KMS-11 (cell line): ENCODE data around the gene FYB1.

Experiments
- H2AFZ ChIP-seq: fragments of 200-600 bp; sonication (generic); 2 replicates; pipeline ENCODE4 v1.6.1; 2016; ENCODE audit warnings: antibody characterized with exemption, mixed run types, low read depth
- H3K27ac ChIP-seq: fragments of 200-600 bp; sonication (generic); 2 replicates; pipeline ENCODE4 v1.6.1; 2016; ENCODE audit warnings: mild to moderate bottlenecking, mixed run types
- H3K27me3 ChIP-seq: fragments of 200-600 bp; sonication (generic); 2 replicates; pipeline ENCODE4 v1.6.1; 2017; ENCODE audit warnings: mild to moderate bottlenecking, low read depth, mixed run types, moderate library complexity; ENCODE audit not compliant: insufficient read depth
- H3K36me3 ChIP-seq: fragments of 200-600 bp; sonication (generic); 2 replicates; pipeline ENCODE4 v1.6.1; 2017; ENCODE audit warnings: mild to moderate bottlenecking, mixed run types; ENCODE audit not compliant: insufficient read depth
- H3K4me1 ChIP-seq: fragments of 200-600 bp; sonication (generic); 2 replicates; pipeline ENCODE4 v1.6.1; 2016; ENCODE audit warnings: mild to moderate bottlenecking, low read depth, mixed run types; ENCODE audit not compliant: poor library complexity, severe bottlenecking
- H3K4me2 ChIP-seq: fragments of 200-600 bp; sonication (generic); 2 replicates; pipeline ENCODE4 v1.7.0; 2016; ENCODE audit warnings: mild to moderate bottlenecking, mixed run types
- H3K4me3 ChIP-seq: fragments of 200-600 bp; sonication (generic); IDR thresholded peaks from 2 replicates; pipeline ENCODE4 v1.6.1; 2017; ENCODE audit warnings: low read depth, low read length, mixed read lengths; ENCODE audit not compliant: insufficient read depth
- H3K79me2 ChIP-seq: fragments of 200-600 bp; sonication (generic); 2 replicates; pipeline ENCODE4 v1.6.1; 2016; ENCODE audit warnings: low read depth, mixed run types; ENCODE audit not compliant: insufficient read depth
- H3K9ac ChIP-seq: fragments of 200-600 bp; sonication (generic); 2 replicates; pipeline ENCODE4 v1.6.1; 2016; ENCODE audit warnings: mild to moderate bottlenecking, mixed run types
- H4K20me1 ChIP-seq: fragments of 200-600 bp; sonication (generic); 2 replicates; pipeline ENCODE4 v1.6.1; 2016; ENCODE audit warnings: mild to moderate bottlenecking, mixed run types; ENCODE audit not compliant: insufficient read depth
- CTCF ChIP-seq: fragments of 200-600 bp; sonication (generic); conservative IDR thresholded peaks from 2 replicates; pipeline ENCODE4 v1.6.1; 2017; ENCODE audit warnings: low read depth, mild to moderate bottlenecking, antibody characterized with exemption, low read length, moderate library complexity, mixed read lengths

Gene FYB1

GRCh38 chr5:39213447-39214207, 5.7 kb downstream of the FYB1 start:
- Histone ChIP-seq H3K36me3 (no peaks in the 10 kb centered on the region), H2AFZ (no peak overlapping the region)

DNA sequence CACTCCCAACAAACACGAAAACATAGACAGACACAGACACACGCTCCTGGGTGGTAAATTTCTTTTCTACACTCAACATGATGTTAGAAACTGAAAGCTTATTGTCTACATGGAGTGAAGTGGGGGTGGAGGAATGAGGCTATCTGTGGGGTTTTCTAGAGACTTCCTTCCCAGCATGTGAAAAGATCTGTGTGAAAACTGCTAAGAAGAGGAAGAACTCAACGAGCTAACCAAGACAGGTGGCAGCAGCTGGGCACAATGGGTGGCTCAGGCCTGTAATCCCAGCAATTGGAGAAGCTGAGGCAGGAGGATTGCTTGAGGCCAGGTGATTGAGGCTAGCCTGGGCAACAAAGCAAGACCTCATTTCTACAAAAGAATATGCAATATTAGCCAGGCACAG, 7.6 kb downstream of the FYB1 start:
- Histone ChIP-seq H3K4me3 (no peak overlapping the region), H3K4me2 (no peak overlapping the region), H3K36me3 (no peaks in the 10 kb centered on the region), H3K9ac (no peak overlapping the region), H3K27me3 (no peaks in the 10 kb centered on the region), H3K4me1 (no peaks in the 10 kb centered on the region), H3K79me2 (no peaks in the 10 kb centered on the region), H2AFZ (no peak overlapping the region), H4K20me1 (no peaks in the 10 kb centered on the region), H3K27ac (no peak overlapping the region)
- TF ChIP-seq CTCF = no peak

More at GRCh38 chr5:39213447-39214207, 5.7 kb downstream of the FYB1 start:
- no peaks in the 10 kb centered on the region for H3K79me2 ChIP-seq
- H4K20me1 ChIP-seq = no peaks in the 10 kb centered on the region
- H3K27ac ChIP-seq = no peak overlapping the region
- H3K4me1 ChIP-seq = peaks cover 5% of the 10 kb centered on the region
- no peak for TF ChIP-seq CTCF
- no peak overlapping the region for H3K4me3 ChIP-seq
- H3K9ac ChIP-seq = no peak overlapping the region
- no peaks in the 10 kb centered on the region for H3K27me3 ChIP-seq
- H3K4me2 ChIP-seq = no peak overlapping the region

GRCh38 chr5:39209924-39210323, 9.4 kb downstream of the FYB1 start:
- H2AFZ ChIP-seq = no peak overlapping the region
- no peak overlapping the region for H3K4me2 ChIP-seq
- no peak for TF ChIP-seq CTCF
- H3K79me2 ChIP-seq = no peaks in the 10 kb centered on the region
- H3K9ac ChIP-seq = no peak overlapping the region
- H3K27ac ChIP-seq = no peak overlapping the region
- no peaks in the 10 kb centered on the region for H4K20me1 ChIP-seq
- H3K36me3 ChIP-seq = no peaks in the 10 kb centered on the region
- no peaks in the 10 kb centered on the region for H3K27me3 ChIP-seq
- no peaks in the 10 kb centered on the region for H3K4me1 ChIP-seq
- H3K4me3 ChIP-seq = no peak overlapping the region

DNA sequence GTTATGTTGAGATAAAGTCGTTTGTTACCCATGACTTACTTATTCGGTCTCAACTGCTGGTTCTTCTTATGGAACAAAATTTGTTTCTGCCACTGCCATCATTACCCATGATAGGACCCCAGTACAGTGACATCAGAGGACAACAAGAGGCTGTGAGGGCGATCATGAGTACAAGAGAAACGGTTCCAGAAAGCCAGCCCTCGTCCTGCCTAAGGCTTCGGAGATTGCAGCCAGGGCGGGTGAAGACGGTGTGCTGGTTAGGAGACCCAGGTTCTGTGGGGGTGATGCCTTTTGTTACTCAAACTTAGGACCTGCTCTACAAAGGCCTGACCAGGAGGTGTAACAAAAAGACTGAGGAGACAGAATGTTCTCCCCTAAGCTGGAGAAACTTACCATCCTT, 10.9 kb downstream of the FYB1 start:
- H3K27ac ChIP-seq = no peak overlapping the region
- H3K9ac ChIP-seq = no peak overlapping the region
- H3K4me3 ChIP-seq = no peak overlapping the region
- no peaks in the 10 kb centered on the region for H3K36me3 ChIP-seq
- no peaks in the 10 kb centered on the region for H3K79me2 ChIP-seq
- no peaks in the 10 kb centered on the region for H4K20me1 ChIP-seq
- no peak overlapping the region for H3K4me2 ChIP-seq
- H2AFZ ChIP-seq = no peak overlapping the region
- H3K4me1 ChIP-seq = no peaks in the 10 kb centered on the region
- TF ChIP-seq CTCF = no peak
- no peaks in the 10 kb centered on the region for H3K27me3 ChIP-seq
